Muscle of leg (tissue), 11 donors: ENCODE data around the gene STXBP5. TPM values are rescaled to one million over a fixed set of nuclear protein-coding genes. Genes with fewer than 3 reads are reported as not detected.

ENCODE experiments used
- DNase-seq: peaks from one replicate; pipeline ENCODE4 v3.0.0; 2013
- H3K27ac ChIP-seq: one replicate; pipeline ENCODE4 v1.5.1; 2013; ENCODE audit warnings: mild to moderate bottlenecking, low read length, control low read depth
- H3K27me3 ChIP-seq: one replicate; pipeline ENCODE4 v1.6.1; 2013; ENCODE audit warnings: low read length; ENCODE audit not compliant: control insufficient read depth, insufficient read depth
- H3K36me3 ChIP-seq: one replicate; pipeline ENCODE4 v1.6.1; 2013; ENCODE audit warnings: low read length; ENCODE audit not compliant: control insufficient read depth, insufficient read depth
- H3K4me1 ChIP-seq: one replicate; pipeline ENCODE4 v1.6.1; 2013; ENCODE audit warnings: low read length; ENCODE audit not compliant: control insufficient read depth, insufficient read depth
- H3K4me3 ChIP-seq: one replicate; pipeline ENCODE4 v1.5.1; 2013; ENCODE audit warnings: low read length, control low read depth
- H3K9me3 ChIP-seq: replicated peaks from 2 replicates; pipeline ENCODE4 v1.6.1; 2013; ENCODE audit warnings: low read depth, low read length; ENCODE audit not compliant: control insufficient read depth
- WGBS: methylation state at CpG from one replicate; pipeline ENCODE4 v1.1.5; 2013; ENCODE audit warnings: missing lambda C conversion rate; ENCODE audit not compliant: insufficient coverage; 5-methylcytosine and 5-hydroxymethylcytosine counted together
- polyA plus RNA-seq, 8 donors: library from polyadenylated mRNA; unstranded; fragments of 120-200 nt; gene quantifications; one replicate each; pipeline versions ENCODE4 v1.2.1 to v1.2.3, GENCODE V29; 2013; ENCODE audit warnings: inconsistent platforms in 1 of 8, low replicate concordance in 1 of 8; ENCODE audit not compliant: insufficient read length in 8 of 8, insufficient read depth in 1 of 8
- total RNA-seq: library from RNA; stranded (reverse); fragments of 120-200 nt; gene quantifications from one replicate; pipeline ENCODE4 v1.2.4, GENCODE V29; 2013

Gene STXBP5
- total and polyA plus RNA-seq, 9 donors, result 9.8 to 15.7 (median 11.5) TPM

DNA sequence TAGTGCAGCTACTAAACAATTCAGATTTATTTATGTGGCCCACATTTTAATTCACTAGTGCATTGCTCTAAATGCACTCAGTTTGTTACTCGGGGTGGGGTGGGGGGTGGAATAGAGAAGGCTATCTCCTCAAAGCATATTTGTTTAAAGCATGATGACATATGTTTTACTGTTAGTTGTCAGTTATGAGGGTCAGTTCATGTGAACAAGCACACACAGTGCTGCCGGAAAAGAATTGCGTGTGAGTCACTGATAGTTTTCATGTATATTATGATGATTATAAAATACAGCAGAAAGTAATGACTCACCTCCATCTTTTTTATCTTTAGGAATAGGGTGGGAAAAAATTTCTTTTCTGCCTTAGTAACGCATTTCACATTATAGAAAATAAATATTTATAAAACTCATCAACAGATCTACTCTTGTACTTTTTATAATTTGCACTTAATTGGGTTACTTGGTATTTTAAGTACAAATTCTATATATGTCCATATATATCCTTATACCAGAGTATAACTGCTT lies 42.2 kb upstream of the STXBP5 start:
- Histone ChIP-seq H3K9me3 (no peaks in the 10 kb centered on the region), H3K27me3 (no peaks in the 10 kb centered on the region), H3K4me1 (no peaks in the 10 kb centered on the region), H3K27ac (no peak overlapping the region), H3K36me3 (no peaks in the 10 kb centered on the region), H3K4me3 (no peak overlapping the region)
- WGBS, result no CpG with 5 or more reads among the region's 4 CpGs
- DNase-seq, result no peak

DNA sequence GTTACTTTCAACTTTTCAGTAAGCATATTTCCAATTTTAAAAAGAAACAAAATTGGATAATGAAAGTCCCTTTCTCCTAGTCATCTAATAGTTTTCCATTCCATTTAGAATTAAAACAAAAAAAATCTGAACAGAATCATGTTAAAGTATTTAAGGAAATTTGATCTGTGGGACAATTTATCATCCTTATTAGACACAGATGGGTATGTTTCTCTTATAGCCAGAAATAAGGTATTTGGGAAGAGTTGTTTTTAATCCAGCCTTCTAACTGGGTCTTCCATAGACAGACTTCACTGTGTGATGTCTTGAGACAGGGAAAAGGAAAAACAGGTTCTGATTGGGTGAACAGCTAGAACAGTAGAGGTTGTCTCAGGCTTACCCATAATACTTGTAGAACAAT lies 39.5 kb upstream of the STXBP5 start:
- Histone ChIP-seq H3K4me3 (no peak overlapping the region), H3K9me3 (no peaks in the 10 kb centered on the region), H3K27me3 (no peaks in the 10 kb centered on the region), H3K27ac (no peak overlapping the region), H3K4me1 (no peaks in the 10 kb centered on the region), H3K36me3 (no peaks in the 10 kb centered on the region)
- no peak for DNase-seq

DNA sequence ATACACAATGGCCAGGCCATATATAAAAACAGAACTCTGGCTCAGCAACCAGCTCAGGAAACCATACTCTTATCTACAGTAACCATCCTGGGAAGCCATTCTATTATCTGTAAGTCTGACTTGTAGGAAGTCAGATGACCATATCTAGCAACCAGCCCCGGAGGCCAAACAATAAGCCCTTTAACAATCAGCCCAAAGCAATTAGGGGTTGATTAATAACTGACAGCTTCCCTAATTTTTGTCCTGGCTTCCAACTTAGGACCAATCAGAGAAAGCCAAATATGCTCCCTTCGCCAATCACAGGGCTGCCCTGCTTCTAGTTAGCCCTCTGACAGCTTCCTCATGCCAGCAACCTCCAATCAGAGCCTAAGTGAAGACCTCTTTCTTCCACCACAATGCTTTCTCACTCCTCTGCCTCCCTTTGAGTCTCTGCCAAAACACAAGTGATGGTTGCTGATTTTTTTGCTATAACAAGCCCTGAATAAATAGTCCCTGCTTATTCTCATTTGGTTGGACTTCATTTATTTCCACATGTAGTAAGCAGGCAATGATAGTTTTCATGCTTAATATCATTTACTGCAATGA lies 37.8 kb upstream of the STXBP5 start:
- H3K27me3 ChIP-seq, result no peaks in the 10 kb centered on the region
- no peaks in the 10 kb centered on the region for H3K9me3 ChIP-seq
- 100% methylated on average over 1 of the region's 2 CpGs for WGBS
- no peaks in the 10 kb centered on the region for H3K36me3 ChIP-seq
- no peak for DNase-seq
- no peak overlapping the region for H3K4me3 ChIP-seq
- no peaks in the 10 kb centered on the region for H3K4me1 ChIP-seq
- H3K27ac ChIP-seq, result no peak overlapping the region

DNA sequence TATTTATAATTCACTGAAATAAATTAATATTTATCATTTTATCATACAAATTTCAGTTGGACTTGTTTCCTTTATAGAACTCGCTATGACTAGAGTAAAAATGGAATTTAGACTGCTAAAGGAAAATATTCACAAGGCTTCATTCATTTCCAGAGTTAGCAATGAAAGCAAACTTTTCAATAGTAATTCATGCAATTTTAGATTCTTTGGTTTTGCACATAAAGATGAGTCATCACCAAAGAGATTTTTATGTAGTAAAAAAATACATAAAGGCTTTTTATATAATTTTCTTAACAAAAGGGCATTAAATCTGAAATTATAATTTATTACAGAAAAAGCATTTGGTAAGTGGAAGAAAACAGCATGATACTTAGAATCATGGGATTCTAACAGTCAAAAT lies 37.2 kb upstream of the STXBP5 start:
- WGBS, result no CpG with 5 or more reads among the region's 1 CpG
- H3K9me3 ChIP-seq, result no peaks in the 10 kb centered on the region
- no peaks in the 10 kb centered on the region for H3K4me1 ChIP-seq
- no peaks in the 10 kb centered on the region for H3K27me3 ChIP-seq
- no peaks in the 10 kb centered on the region for H3K36me3 ChIP-seq
- H3K4me3 ChIP-seq, result no peak overlapping the region
- DNase-seq, result no peak
- H3K27ac ChIP-seq, result no peak overlapping the region

DNA sequence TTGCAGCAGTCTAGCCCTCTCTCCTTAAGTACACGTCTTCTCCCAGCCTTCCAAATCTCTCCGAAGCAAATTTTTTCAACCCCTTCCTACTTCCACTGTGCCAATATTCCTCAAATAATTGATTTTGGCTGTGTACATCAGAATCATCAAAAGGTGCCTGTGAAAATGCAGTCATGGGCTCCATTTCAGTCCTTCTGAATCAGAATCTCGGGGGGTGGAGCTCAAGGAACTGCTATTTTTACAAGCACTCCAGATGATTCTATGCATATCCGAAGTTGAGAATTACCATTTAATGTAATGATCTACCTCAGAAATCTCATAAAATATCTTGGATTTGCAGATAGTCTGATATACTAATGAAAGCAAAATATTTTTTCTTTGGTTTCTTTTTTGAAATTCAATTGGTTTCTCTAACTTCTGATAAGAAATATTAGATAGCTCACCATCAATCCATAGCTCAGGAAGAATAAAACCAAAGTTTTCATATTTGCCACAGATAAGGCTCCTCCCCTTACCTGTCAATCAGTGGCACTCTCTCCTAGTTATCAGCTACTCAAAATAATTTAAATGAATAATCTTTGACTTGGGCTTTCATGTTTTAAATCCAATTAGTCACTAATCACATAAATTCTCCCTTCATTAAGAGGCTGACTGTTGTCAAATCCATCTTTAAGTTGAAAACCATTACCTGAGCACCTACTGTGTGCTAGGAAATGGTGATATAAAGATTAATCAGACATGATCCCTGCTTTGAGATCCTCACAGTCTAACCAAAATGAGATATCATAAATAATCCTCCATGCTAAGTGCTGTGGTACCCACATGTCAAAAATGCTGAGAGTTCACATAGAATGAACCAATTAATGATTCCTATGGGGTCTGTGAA lies 36.4 kb upstream of the STXBP5 start:
- no peak for DNase-seq
- no peaks in the 10 kb centered on the region for H3K9me3 ChIP-seq
- no peak overlapping the region for H3K27ac ChIP-seq
- H3K4me3 ChIP-seq, result no peak overlapping the region
- H3K27me3 ChIP-seq, result no peaks in the 10 kb centered on the region
- no peaks in the 10 kb centered on the region for H3K4me1 ChIP-seq
- no peaks in the 10 kb centered on the region for H3K36me3 ChIP-seq
- 75% methylated on average over 2 of the region's 4 CpGs for WGBS

DNA sequence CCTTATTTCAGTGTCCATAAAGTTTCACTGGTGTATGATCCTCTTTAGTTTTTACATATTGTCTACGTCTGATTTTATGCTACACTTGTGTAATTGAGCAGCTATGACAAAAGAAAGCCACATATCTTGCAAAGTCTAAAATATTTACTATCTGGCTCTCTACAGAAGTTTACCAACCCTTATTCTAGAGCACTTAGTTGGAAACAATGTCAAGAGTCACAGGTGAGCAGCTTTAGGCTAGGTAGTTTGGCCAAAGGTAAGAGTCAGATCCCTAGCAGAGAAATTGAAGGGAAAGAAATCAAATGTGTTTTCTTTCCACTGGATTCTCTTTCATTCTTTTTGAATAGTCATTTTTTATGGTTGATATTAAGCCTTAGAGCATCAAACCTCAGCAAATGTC lies 34.7 kb upstream of the STXBP5 start:
- H3K27ac ChIP-seq, result no peak overlapping the region
- DNase-seq, result no peak
- H3K4me1 ChIP-seq, result no peaks in the 10 kb centered on the region
- no peak overlapping the region for H3K4me3 ChIP-seq
- H3K9me3 ChIP-seq, result no peaks in the 10 kb centered on the region
- no peaks in the 10 kb centered on the region for H3K27me3 ChIP-seq
- WGBS, result no CpG with 5 or more reads among the region's 1 CpG
- no peaks in the 10 kb centered on the region for H3K36me3 ChIP-seq

DNA sequence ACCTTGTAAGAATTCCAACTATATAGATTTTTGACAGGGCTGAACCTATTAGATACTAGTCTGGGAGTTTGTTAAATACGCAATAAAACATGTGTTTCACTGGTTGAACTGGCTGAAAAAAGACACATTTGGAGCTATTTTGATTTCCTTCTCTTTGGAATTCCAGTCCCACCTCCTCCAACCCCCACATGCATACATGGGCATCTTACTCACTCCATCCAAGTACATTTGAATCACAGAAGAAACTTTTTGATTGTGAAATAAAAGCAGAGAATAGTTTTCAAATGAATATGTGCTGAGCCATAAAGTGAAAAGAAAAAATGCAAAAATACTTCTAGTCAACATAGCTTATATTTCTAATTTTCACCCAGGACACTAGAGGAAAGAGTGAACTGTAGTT lies 33.9 kb upstream of the STXBP5 start:
- Histone ChIP-seq H3K27ac (no peak overlapping the region), H3K4me1 (no peaks in the 10 kb centered on the region), H3K36me3 (no peaks in the 10 kb centered on the region), H3K9me3 (no peaks in the 10 kb centered on the region), H3K27me3 (no peaks in the 10 kb centered on the region), H3K4me3 (no peak overlapping the region)
- DNase-seq, result no peak
- no CpG with 5 or more reads among the region's 1 CpG for WGBS

DNA sequence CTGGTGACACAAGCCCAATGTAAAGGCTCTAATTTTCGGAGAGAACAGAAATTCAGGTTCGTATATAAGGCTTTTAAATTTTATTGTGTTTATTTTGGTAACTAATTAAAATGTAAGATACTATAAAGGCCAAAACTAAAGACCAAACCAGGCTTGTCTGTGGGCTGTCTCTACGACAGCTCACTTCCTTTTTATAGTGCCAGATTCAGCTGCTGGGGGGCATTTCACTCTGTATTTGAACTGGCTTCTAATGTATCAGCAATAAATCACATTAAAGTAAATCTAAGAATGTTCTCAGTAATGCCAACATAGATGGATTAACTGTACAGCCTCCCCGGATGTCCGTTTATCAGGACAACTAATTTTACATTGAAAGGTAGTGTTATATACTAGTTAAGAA lies 31.1 kb upstream of the STXBP5 start:
- H3K36me3 ChIP-seq, result no peaks in the 10 kb centered on the region
- no peak overlapping the region for H3K27ac ChIP-seq
- no peak for DNase-seq
- no CpG with 5 or more reads among the region's 5 CpGs for WGBS
- H3K4me1 ChIP-seq, result no peaks in the 10 kb centered on the region
- no peaks in the 10 kb centered on the region for H3K27me3 ChIP-seq
- no peaks in the 10 kb centered on the region for H3K9me3 ChIP-seq
- no peak overlapping the region for H3K4me3 ChIP-seq

DNA sequence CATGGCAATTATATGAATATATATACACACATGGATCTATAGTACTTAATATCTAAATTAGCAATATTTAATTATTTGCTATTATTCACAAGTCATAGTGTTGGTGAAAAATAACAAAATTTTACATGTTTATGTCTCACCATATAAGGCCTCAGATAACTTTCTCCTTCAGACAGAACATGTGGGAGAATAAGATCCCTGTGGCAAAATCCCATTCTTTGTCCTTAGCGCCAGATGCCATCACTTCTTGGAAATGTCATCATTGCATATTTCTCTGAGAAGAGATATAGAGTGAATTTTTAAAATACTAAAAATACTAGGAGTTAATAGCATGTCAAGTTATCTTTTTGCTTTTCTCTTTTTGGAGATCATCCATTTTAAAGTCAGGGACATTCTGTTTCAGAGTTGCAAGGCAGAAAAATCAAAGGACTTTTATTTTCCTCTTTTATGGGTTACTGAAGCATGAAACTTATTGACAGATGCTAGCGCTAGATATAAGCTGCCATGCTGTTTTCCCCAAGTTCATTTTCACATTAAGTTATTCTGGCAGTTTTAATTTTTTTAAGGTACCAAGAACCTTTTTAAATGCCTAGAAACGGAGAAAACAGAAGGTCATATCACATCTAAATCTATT lies 30.4 kb upstream of the STXBP5 start:
- H3K4me1 ChIP-seq, result no peaks in the 10 kb centered on the region
- H3K9me3 ChIP-seq, result no peaks in the 10 kb centered on the region
- no peaks in the 10 kb centered on the region for H3K36me3 ChIP-seq
- H3K27ac ChIP-seq, result no peak overlapping the region
- no peak for DNase-seq
- H3K27me3 ChIP-seq, result no peaks in the 10 kb centered on the region
- H3K4me3 ChIP-seq, result no peak overlapping the region
- no CpG with 5 or more reads among the region's 3 CpGs for WGBS

DNA sequence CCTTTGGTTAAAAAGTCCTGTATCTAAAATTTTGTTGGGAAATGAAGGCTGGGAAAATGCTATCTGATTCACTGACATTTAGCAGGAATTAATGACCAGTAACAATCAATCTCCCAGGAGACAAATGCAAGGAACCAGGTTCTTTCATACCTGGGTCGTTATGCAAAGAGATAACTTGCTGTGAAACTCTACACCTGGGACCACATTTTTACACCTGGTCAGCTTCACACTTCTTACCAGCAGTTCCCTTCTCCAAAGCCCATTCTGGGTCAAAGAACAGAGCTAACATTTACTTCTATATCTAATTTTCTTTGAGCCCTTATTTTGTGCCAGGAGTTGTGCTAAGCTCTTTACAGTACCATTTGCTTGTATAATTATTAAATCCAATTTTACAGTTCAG lies 27.4 kb upstream of the STXBP5 start:
- H3K27me3 ChIP-seq, result no peaks in the 10 kb centered on the region
- no peaks in the 10 kb centered on the region for H3K36me3 ChIP-seq
- H3K9me3 ChIP-seq, result no peaks in the 10 kb centered on the region
- H3K27ac ChIP-seq, result no peak overlapping the region
- no peak for DNase-seq
- WGBS, result 15% methylated on average over 1 of the region's 1 CpG
- no peak overlapping the region for H3K4me3 ChIP-seq
- H3K4me1 ChIP-seq, result no peaks in the 10 kb centered on the region
